BJ (cell line): ENCODE data around the gene ZNF281. TPM values are rescaled to one million over a fixed set of nuclear protein-coding genes. Genes with fewer than 3 reads are reported as not detected.

ENCODE experiments used
- CTCF ChIA-PET: fragments of 350-600 bp; formaldehyde crosslinking; extraction: SDS; loops from one replicate; lab custom pipeline; 2021; ENCODE audit warnings: antibody characterized with exemption, inconsistent platforms; lab: Yijun Ruan, JAX
- POLR2A ChIA-PET: fragments of 300-600 bp; sonication (Branson Sonifier 250); formaldehyde crosslinking; extraction: SDS; loops from one replicate; lab custom pipeline; 2021; ENCODE audit warnings: antibody characterized with exemption; lab: Charles Lee
- DNase-seq: peaks from one replicate; pipeline ENCODE4 v3.0.0-alpha.2; 2011; ENCODE audit warnings: low read depth
- H3K27me3 ChIP-seq: 2 replicates; pipeline ENCODE4 v1.6.0; 2011; ENCODE audit warnings: low read length; ENCODE audit not compliant: control insufficient read depth, insufficient read depth
- H3K36me3 ChIP-seq: 2 replicates; pipeline ENCODE4 v1.5.1; 2011; ENCODE audit warnings: low read length; ENCODE audit not compliant: control insufficient read depth, insufficient read depth
- H3K4me3 ChIP-seq: 2 replicates; pipeline ENCODE4 v1.5.1; 2011; ENCODE audit warnings: low read depth, mild to moderate bottlenecking, control low read depth, low read length
- CTCF ChIP-seq: IDR thresholded peaks from 2 replicates; pipeline ENCODE4 v1.5.1; 2011; ENCODE audit warnings: low read depth, mild to moderate bottlenecking, control low read depth, inconsistent platforms, low read length, moderate library complexity; ENCODE audit not compliant: insufficient read depth
- polyA plus RNA-seq: library from polyadenylated mRNA; depleted of rRNA; stranded (reverse); fragments of >200 nt; gene quantifications from 2 replicates; pipeline ENCODE4 v1.2.3, GENCODE V29; 2011

Gene ZNF281
- polyA plus RNA-seq, 1 experiment, result 13.5 TPM

DNA sequence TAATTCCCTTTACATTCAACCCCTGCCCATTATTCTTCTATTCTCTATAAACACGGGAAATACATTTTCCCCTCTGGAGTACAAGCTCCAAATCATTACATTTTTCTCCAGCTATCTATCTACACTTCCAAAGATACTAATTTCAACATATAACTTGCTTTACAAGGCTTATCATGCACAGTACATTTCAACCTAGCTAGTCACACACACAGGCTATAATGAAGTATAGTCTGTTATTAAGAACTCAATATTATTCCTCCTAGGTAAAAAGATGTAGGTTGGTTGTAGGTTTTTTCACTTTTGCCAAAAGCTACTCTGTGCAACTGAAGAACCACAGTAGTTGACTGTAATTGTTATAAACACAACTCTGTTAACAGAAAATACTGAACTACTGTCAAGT lies 8.1 kb downstream of the ZNF281 start:
- ChIA-PET POLR2A (no interaction called here), CTCF (no interaction called here)
- peaks cover 1% of the 10 kb centered on the region; the same call in 1 of the 2 replicates for H3K36me3 ChIP-seq

DNA sequence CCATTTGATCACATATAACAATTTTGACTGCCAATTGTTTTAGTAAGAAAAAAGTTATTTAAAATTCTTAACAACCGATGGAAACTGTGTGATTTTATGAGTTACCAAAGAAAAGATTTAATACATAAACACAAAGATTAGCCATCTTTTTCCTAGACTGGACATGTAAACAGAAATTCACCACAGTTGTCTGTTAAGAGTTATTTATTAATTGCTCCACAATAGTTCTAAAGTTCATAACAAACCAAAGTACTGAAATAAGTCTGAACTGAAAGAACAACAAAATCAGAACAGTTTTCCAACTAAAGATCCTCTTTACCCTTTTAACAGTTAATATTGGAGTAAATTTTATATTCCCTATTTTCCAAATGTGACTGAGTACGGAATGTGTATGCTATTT lies 8.6 kb downstream of the ZNF281 start:
- no peak for DNase-seq
- no peak for TF ChIP-seq CTCF
- H3K36me3 ChIP-seq, result peaks cover 1% of the 10 kb centered on the region; the same call in 1 of the 2 replicates
- POLR2A ChIA-PET, result no interaction called here
- no peaks in the 10 kb centered on the region for H3K27me3 ChIP-seq
- CTCF ChIA-PET, result no interaction called here
- no peak overlapping the region for H3K4me3 ChIP-seq

More for the DNA sequence above, 8.1 kb downstream of the ZNF281 start:
- no peak for TF ChIP-seq CTCF
- Histone ChIP-seq H3K27me3 (no peaks in the 10 kb centered on the region), H3K4me3 (no peak overlapping the region)
- no peak for DNase-seq

DNA sequence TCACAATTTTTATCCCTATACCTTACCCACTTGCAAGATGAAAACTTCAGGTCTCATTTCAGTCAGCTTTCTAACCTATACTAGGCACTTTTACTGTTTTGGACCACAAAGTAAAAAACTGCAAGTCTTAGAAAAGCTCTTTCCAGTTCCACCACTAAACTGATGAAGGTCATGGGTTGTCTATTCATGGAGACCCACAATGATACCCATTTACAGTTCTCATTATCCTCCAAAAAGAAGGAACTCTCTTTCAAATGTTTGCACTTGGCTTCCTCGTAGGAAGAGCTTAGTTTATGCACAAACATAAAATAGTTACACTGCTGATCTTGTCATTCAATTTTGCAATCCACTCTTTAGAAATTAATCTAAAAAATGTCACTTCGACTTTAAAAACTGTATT lies 9.3 kb downstream of the ZNF281 start:
- Histone ChIP-seq H3K27me3 (no peaks in the 10 kb centered on the region), H3K36me3 (peaks cover 2% of the 10 kb centered on the region; the same call in 1 of the 2 replicates), H3K4me3 (no peak overlapping the region)
- TF ChIP-seq CTCF, result no peak
- ChIA-PET CTCF (no interaction called here), POLR2A (no interaction called here)
- no peak for DNase-seq

GRCh38 chr1:200399860-200400259 lies 10.0 kb downstream of the ZNF281 start:
- POLR2A ChIA-PET, result no interaction called here
- CTCF ChIA-PET, result no interaction called here
- H3K4me3 ChIP-seq, result no peak overlapping the region
- H3K27me3 ChIP-seq, result no peaks in the 10 kb centered on the region
- TF ChIP-seq CTCF, result no peak
- H3K36me3 ChIP-seq, result peaks cover 2% of the 10 kb centered on the region; the same call in 1 of the 2 replicates
- no peak for DNase-seq

DNA sequence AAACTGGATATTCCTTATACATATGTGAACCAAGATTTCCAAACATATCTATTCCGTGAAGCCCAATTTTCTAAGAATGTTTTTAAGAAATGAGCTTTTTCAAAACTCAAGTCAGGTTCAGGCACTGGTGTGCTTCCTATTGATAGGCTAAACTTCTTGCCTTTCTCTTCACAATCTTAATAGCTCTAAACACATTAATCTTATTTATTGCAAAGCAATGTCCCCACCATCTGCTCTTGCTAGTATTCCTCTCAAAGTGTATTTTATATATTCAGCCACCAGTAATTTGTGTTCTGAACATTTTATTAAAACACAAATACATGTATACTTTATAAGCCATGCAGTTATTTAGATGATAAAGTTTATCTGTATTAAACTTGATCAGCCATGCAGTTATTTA lies 11.5 kb downstream of the ZNF281 start:
- no peak for TF ChIP-seq CTCF
- DNase-seq, result no peak
- no peaks in the 10 kb centered on the region for H3K27me3 ChIP-seq
- ChIA-PET CTCF (interaction anchor here (1.0 to 1.1 kb wide), 2 partner anchors 81 to 249 kb away, joined by 3 read pairs; no protein-coding TSS in a partner anchor), POLR2A (interaction anchor here (1.2 kb wide), 1 partner anchor 55 kb away, joined by 4 read pairs; no protein-coding TSS in a partner anchor)
- 0 out of 2 replicates have a peak, but pooled peaks cover 1% of the 10 kb centered on the region for H3K36me3 ChIP-seq
- no peak overlapping the region for H3K4me3 ChIP-seq
